ENCODE data around the gene SMARCD3. TPM values are rescaled to one million over a fixed set of nuclear protein-coding genes. Genes with fewer than 3 reads are reported as not detected.

The SMARCD3 gene
- total and polyA plus RNA-seq, 2 experiments from 2014 or later = 3.3 to 4.0 TPM

- Mint-ChIP-seq H3K36me3 (ENCODE audit: low read depth) (peaks cover 4% of the 10 kb centered on the region; the same call in 2 of the 3 replicates), H3K9me3 (no peaks in the 10 kb centered on the region), H3K27ac (no peak overlapping the region), H3K27me3 (ENCODE audit: insufficient read depth, low read depth, poor library complexity) (peaks cover 19% of the 10 kb centered on the region), H3K4me3 (no peak overlapping the region), H3K4me1 (peaks cover 15% of the 10 kb centered on the region)
- Histone ChIP-seq H3K79me2 (replicated peaks; ENCODE audit: insufficient read depth) (no peaks in the 10 kb centered on the region), H3F3A (replicated peaks; ENCODE audit: low read depth) (no peaks in the 10 kb centered on the region), H3K27ac (ENCODE audit: low read depth) (no peak overlapping the region), H3K4me1 (ENCODE audit: insufficient read depth) (peaks cover 7% of the 10 kb centered on the region), H2AFZ (no peak overlapping the region), H3K9me2 (ENCODE audit: insufficient read depth) (no peaks in the 10 kb centered on the region), H3K4me2 (no peak overlapping the region), H3K4me3 (no peak overlapping the region), H4K20me1 (replicated peaks; ENCODE audit: insufficient read depth) (no peaks in the 10 kb centered on the region; the same call in 1 of the 2 replicates), H3K27me3 (ENCODE audit: insufficient read depth) (no peaks in the 10 kb centered on the region), H3K36me3 (ENCODE audit: insufficient read depth) (0 out of 2 replicates have a peak, but pooled peaks cover 4% of the 10 kb centered on the region)
- ATAC-seq (no peak), DNase-seq (ENCODE audit: low spot score) (no peak)
- TF ChIP-seq ZNF331 (CRISPR knock-in tag; IDR thresholded peaks at IDR 0.05; ENCODE audit: low read depth) = no peak
- no peak for TF ChIP-seq ZNF462 (CRISPR knock-in tag; IDR thresholded peaks at IDR 0.05)
These were observed 41.2 kb downstream of the SMARCD3 start for GRCh38 chr7:151207315-151207714.

DNA sequence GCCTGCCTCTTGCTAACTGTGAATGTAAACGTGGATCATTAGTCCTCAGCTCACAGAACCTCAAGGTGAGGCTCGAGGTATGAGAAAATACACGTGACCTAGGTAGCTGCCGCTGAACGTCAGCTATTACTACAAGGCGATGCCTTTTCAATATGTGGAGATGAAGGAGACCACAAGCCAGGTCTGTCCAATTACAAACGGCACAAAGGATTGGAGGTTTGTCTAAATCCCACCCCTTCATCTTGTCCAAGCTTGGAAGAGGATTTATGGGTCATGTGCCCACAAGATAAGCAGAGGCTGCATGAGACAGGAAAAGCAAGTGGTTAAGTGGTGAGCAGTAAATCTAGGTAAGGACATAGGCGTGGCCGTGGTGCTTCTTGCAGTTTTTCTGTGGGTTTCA lies 41.6 kb downstream of the SMARCD3 start:
- no peaks in the 10 kb centered on the region for H3K27me3 ChIP-seq (ENCODE audit: insufficient read depth)
- H3K36me3 ChIP-seq (ENCODE audit: insufficient read depth) = 0 out of 2 replicates have a peak, but pooled peaks cover 1% of the 10 kb centered on the region
- no peak overlapping the region for H3K27ac ChIP-seq (ENCODE audit: low read depth)
- no peaks in the 10 kb centered on the region for H3K9me3 Mint-ChIP-seq
- no peak overlapping the region for H2AFZ ChIP-seq
- no peak overlapping the region for H3K4me3 Mint-ChIP-seq
- ATAC-seq (no peak), DNase-seq (ENCODE audit: low spot score) (no peak)
- no peak overlapping the region for H3K4me3 ChIP-seq
- H3K4me2 ChIP-seq = no peak overlapping the region
- no peaks in the 10 kb centered on the region for H4K20me1 ChIP-seq (replicated peaks; ENCODE audit: insufficient read depth)
- peaks cover 2% of the 10 kb centered on the region; the same call in 1 of the 3 replicates for H3K36me3 Mint-ChIP-seq (ENCODE audit: low read depth)
- H3K27me3 Mint-ChIP-seq (ENCODE audit: insufficient read depth, low read depth, poor library complexity) = peaks cover 22% of the 10 kb centered on the region
- H3K79me2 ChIP-seq (replicated peaks; ENCODE audit: insufficient read depth) = no peaks in the 10 kb centered on the region
- no peaks in the 10 kb centered on the region for H3K9me2 ChIP-seq (ENCODE audit: insufficient read depth)
- H3F3A ChIP-seq (replicated peaks; ENCODE audit: low read depth) = no peaks in the 10 kb centered on the region
- H3K4me1 ChIP-seq (ENCODE audit: insufficient read depth) = peaks cover 7% of the 10 kb centered on the region
- peaks cover 15% of the 10 kb centered on the region for H3K4me1 Mint-ChIP-seq
- no peak overlapping the region for H3K27ac Mint-ChIP-seq
- TF ChIP-seq EZH2phosphoT487 (IDR thresholded peaks at IDR 0.05; ENCODE audit: unreplicated experiment) (no peak), STAT1 (IDR thresholded peaks at IDR 0.05; ENCODE audit: unreplicated experiment) (no peak), CTCF (conservative IDR thresholded peaks at IDR 0.05; ENCODE audit: low read depth in 2 of 2) (no peak)

Data from GM23338 (cell line).